Bronchial epithelial cell (primary cell): ENCODE measurements around the gene TMEM170A. TPM values are rescaled to one million over a fixed set of nuclear protein-coding genes. Genes with fewer than 3 reads are reported as not detected.

Source experiments
- DNase-seq: peaks from one replicate; pipeline ENCODE4 v3.0.0-alpha.2; 2010; ENCODE audit warnings: low read depth
- FAIRE-seq: peaks from 2 replicates; lab custom pipeline; 2011; peaks lifted over from hg19 to GRCh38; lab: Jason Lieb, UNC
- H3K27me3 ChIP-seq: 2 replicates; pipeline ENCODE4 v1.5.1; 2011; ENCODE audit warnings: low read length; ENCODE audit not compliant: control insufficient read depth, insufficient read depth
- H3K36me3 ChIP-seq: 2 replicates; pipeline ENCODE4 v1.5.1; 2011; ENCODE audit warnings: low read length; ENCODE audit not compliant: control insufficient read depth, insufficient read depth
- H3K4me3 ChIP-seq: 2 replicates; pipeline ENCODE4 v1.5.1; 2011; ENCODE audit warnings: mild to moderate bottlenecking, low read depth, low read length, control low read depth
- CTCF ChIP-seq: IDR thresholded peaks from 2 replicates; pipeline ENCODE4 v1.5.1; 2011; ENCODE audit warnings: mild to moderate bottlenecking, moderate library complexity, low read length, control low read depth, inconsistent platforms; ENCODE audit not compliant: insufficient read depth, severe bottlenecking
- total RNA-seq: library from RNA; depleted of rRNA; stranded (reverse); fragments of >200 nt; gene quantifications from 2 replicates; pipeline ENCODE4 v1.2.1, GENCODE V29; 2014

The TMEM170A gene
- total RNA-seq, 1 donor from 2014 or later, result 33.2 TPM

GRCh38 chr16:75420987-75421819 lies 43.3 kb downstream of the TMEM170A start:
- TF ChIP-seq CTCF, result no peak
- Histone ChIP-seq H3K36me3 (no peaks in the 10 kb centered on the region), H3K27me3 (no peaks in the 10 kb centered on the region), H3K4me3 (no peak overlapping the region)
- peak; percentile 54 for DNase-seq
- FAIRE-seq, result no peak

DNA sequence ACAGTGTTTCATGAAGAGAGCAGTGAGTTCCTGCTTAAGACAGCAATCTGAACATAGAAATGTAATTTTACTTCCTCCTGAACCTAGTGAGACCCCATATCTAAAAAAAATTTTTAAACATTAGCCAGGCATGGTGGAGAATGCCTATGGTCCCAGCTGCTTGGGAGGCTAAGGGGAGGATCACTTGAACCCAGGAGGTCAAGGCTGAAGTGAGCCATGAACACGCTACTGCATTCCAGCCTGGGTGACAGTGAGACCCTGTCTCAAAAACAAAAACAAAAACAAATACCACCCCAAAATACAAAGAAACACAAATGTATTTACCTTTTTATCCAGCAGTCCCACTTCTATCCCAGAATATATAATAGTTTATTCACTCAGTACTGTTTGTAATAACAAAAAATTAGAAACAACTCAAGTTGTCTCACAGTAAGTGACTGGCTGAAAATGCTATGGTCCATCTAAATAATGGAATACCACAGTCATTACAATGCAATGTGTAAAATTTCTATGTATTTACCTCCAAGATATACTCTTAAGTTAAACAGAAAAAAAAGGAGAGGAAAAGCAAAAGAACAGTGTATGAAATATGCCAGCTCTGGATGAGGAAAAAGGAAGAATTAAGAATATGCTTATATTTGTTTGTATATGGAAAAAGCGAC lies 47.5 kb downstream of the TMEM170A start:
- Histone ChIP-seq H3K27me3 (no peaks in the 10 kb centered on the region), H3K4me3 (no peak overlapping the region), H3K36me3 (peaks cover 4% of the 10 kb centered on the region)
- FAIRE-seq (no peak), DNase-seq (no peak)
- no peak for TF ChIP-seq CTCF

DNA sequence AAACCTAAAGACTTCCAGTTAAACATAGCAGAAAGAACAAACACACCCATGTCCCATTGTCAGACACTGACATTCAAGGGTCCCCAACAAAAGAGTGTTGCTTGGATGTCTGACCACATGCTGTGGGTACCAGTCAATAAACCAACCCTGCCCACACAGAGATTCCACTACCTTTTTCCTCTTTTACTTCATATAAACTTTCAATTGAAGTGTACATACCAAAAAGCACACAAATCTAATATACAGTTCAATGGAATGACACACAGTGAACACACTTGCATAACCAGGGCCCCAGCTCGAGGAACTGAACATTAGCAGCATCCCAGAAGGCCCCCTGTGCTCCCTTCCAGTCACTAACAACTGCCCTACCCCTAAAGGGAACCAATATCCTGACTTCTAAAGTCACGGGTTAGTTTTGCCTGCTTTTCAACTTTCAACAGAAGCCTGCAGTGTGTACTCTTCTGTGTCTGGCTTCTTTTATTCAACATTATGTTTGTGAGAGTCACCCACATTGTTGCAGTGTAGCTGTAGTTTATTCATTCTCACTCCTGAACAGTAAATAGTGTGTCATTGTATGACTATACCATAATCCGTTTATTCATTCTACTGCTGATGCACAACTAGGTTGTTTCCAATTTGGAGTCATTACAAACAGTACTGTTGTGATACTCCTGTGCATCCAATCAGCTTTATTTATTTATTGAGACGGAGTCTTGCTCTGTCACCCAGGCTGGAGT lies 49.2 kb downstream of the TMEM170A start:
- no peak for TF ChIP-seq CTCF
- Histone ChIP-seq H3K36me3 (peaks cover 6% of the 10 kb centered on the region), H3K4me3 (no peak overlapping the region), H3K27me3 (no peaks in the 10 kb centered on the region)
- peak; percentile 7 for FAIRE-seq
- peak; percentile 74 for DNase-seq

DNA sequence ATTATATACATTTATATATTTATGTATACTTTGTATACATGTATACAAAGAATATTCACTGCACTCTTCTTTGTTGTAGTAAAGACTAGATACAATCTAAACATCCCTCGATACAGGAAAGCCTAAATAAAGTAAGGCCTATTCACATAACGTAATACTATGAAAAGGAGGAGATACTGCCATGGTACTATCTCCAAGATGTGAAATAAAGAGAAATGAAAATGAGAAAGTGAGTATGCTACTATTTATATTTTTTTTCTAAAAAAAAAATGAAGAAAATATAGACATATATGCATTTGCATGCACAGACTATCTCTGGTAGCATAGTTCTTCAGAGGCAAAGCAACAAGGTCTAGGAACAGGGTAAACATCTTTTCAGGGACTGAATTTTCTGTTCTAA lies 50.5 kb downstream of the TMEM170A start:
- no peak for TF ChIP-seq CTCF
- Histone ChIP-seq H3K36me3 (peaks cover 6% of the 10 kb centered on the region), H3K27me3 (no peaks in the 10 kb centered on the region), H3K4me3 (no peak overlapping the region)
- DNase-seq (no peak), FAIRE-seq (no peak)

GRCh38 chr16:75406943-75407342 lies 57.5 kb downstream of the TMEM170A start:
- DNase-seq (no peak), FAIRE-seq (no peak)
- peaks cover 1% of the 10 kb centered on the region for H3K36me3 ChIP-seq
- H3K27me3 ChIP-seq, result no peaks in the 10 kb centered on the region
- TF ChIP-seq CTCF, result no peak
- no peak overlapping the region for H3K4me3 ChIP-seq
